ENCODE data around the gene ZNF451.

DNA sequence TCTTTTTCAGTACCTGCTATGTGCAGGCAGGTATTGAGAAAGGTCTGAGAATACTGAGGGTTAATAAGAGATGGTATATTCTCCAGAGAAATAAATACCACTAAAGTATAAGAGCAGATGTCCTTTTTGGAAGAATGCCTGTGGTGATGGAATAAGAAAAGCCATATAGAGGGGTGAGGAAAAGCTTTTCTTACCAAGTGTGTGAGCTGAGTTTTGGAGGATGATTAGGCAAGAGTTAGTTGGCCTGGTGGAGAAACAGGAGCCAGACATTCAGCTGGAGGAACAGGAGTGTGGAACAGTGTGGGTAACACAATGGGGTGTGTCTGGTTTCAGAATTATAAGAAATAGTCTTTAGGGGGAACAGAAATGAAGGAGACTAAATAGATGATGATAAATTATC is 19.9 kb downstream of the ZNF451 start:
- TF ChIP-seq POLR2AphosphoS5 (IDR thresholded peaks at IDR 0.05) = no peak
- TF ChIP-seq, protein P1, sequence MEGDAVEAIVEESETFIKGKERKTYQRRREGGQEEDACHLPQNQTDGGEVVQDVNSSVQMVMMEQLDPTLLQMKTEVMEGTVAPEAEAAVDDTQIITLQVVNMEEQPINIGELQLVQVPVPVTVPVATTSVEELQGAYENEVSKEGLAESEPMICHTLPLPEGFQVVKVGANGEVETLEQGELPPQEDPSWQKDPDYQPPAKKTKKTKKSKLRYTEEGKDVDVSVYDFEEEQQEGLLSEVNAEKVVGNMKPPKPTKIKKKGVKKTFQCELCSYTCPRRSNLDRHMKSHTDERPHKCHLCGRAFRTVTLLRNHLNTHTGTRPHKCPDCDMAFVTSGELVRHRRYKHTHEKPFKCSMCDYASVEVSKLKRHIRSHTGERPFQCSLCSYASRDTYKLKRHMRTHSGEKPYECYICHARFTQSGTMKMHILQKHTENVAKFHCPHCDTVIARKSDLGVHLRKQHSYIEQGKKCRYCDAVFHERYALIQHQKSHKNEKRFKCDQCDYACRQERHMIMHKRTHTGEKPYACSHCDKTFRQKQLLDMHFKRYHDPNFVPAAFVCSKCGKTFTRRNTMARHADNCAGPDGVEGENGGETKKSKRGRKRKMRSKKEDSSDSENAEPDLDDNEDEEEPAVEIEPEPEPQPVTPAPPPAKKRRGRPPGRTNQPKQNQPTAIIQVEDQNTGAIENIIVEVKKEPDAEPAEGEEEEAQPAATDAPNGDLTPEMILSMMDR (IDR thresholded peaks at IDR 0.05) = no peak
- no peak for TF ChIP-seq EP300 (IDR thresholded peaks at IDR 0.05)
- no peak for TF ChIP-seq POLR2A (IDR thresholded peaks at IDR 0.05)
